GM21381 (cell line): ENCODE data around the gene FOXRED2.
A peak's percentile ranks its signal among the peaks of the same experiment; 100 is the strongest.
"Not testable (repeated sequence)": the region's sequence is repeated elsewhere in the genome, so short reads cannot be mapped to it uniquely, and the experiment has no call there.

Source experiments
- ATAC-seq: cut with Tn5 transposase; IDR thresholded peaks from one replicate; pipeline ENCODE4 v1.9.1; 2021; ENCODE audit warnings: mild to moderate bottlenecking, moderate library complexity; ENCODE audit not compliant: unreplicated experiment

FOXRED2 gene

DNA sequence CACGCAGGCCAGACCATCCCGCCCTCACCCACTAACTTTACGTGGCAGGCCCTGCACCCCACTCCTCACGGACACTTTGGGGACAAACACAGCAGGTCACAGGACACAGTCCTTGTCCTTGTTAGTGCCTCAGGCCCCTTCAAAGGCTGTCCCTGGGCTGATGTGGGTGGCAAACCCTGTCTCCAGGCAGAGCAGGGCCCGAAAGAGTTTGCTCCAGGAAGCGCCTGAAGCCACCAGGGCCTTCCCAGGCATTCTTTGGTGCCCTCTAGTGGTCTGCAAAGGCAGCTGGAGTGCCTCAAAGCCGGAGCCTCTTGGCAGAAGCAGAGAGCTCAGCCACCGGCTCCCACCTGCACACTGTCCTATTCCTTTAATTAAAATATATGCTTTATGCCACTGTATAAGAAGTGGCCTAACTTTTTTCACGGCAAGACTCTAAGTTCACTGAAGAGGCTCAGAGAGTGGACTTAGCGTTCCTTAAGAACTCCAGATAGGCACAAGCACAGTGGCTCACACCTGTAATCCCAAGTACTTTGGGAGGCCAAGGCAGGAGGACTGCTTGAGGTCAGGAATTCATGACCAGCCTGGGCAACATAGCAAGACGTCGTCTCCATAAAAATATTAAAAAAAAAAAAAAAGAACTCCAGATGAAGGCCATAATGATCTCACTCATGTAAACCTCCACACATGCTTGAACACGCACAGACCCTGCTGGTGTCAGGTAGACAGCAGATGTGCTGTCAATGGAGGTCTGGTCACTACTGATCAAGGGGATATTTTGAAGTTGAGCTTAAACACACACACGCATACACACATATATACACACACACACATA lies 36.5 kb downstream of the FOXRED2 start:
- ATAC-seq = no peak

DNA sequence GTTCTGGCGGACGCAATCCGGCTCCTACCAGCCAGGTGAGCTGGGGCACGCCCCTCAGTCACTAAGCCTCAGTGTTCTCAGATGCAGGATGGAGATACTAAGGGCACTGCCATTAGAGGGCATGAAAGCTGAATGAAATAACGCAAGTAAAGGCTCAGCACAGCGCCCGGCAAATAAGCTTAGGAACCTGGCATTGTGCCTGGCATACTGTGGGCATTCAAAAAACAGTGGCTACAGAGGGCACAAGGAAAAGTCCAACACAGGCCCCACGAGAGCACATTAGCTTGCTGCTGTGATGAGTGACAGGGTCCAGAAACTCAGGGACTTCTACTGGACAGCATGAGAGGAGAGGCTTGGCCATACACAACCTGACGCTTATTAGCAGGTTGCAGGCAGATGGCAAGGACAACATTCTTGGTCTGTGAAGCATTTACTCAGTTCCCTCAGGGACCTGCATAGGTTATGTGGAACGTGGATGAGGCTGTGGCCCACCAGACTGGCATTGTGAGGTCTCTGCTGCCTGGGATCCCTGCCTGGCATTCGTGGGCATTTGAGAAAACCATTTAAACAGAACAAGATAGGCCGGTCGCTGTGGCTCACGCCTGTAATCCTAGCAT lies 37.6 kb downstream of the FOXRED2 start:
- ATAC-seq = no peak

DNA sequence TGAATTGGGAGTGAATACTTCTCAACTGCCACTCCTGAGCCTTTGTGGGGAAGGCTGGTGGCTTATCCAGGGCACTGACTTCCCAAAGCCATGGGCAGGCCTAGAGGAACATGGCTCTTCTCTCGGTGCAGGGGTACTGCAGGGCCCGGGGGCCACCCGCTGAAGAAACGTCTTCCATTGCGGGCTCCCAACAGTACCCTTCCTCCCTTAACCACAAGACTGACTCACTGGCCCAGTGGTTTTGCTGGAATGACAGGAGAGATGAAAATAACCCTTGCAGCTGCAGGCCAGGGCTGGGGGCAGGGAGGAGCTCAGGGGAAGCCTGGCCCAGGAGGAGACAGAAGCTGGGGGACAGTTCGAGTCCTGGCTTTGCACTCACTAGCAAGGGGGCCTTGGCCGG lies 38.9 kb downstream of the FOXRED2 start:
- no peak for ATAC-seq

DNA sequence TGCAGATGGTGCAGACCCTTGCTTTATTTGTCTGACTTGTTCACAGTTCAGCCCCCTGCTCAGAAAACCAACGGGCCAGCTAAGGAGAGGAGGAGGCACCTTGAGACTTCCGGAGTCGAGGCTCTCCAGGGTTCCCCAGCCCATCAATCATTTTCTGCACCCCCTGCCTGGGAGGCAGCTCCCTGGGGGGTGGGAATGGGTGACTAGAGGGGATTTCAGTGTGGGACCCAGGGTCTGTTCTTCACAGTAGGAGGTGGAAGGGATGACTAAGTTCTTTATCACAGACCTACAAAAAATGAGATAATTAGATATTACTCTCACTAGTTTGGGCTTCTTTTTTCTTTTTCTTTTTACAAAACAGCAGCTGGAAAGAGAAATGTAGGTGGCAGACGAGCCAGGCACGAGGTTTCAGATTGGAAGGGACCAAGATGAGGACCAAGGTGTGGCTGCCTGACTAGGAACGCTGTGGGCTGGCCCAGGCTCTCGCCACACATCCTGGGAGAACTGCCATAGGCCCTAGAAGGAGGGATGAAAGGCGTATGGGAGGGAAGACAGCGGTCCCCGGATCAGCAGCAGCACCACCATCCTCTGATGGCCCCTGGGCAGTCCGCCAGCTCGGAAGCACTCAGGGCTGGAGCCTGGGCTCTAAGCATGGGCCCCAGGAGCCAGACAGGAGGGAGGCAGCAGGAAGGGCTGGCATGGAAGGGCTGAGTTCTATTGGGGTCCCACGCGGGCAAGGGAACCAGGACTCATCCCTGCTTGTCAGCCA lies 39.6 kb downstream of the FOXRED2 start:
- no peak for ATAC-seq

DNA sequence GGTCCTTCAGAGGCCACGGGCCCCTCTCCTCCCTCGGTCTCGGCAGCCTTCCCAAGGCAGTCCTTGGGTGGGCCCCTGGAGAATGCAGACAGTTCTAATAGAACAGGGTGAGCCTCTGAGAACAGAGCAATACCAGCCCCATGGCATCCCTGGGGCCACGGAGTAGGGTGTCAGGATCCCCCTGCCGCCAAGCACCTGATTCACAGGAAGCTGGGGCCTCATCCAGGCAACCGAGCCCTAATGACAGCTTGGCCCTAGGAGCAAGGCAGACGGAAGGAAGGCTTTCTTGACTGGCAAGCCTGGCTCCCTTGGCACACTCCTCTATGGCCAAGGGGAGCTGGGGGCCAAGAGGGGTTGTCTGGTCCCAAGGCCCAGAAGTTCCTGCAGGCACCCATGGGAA lies 40.6 kb downstream of the FOXRED2 start:
- ATAC-seq = no peak

DNA sequence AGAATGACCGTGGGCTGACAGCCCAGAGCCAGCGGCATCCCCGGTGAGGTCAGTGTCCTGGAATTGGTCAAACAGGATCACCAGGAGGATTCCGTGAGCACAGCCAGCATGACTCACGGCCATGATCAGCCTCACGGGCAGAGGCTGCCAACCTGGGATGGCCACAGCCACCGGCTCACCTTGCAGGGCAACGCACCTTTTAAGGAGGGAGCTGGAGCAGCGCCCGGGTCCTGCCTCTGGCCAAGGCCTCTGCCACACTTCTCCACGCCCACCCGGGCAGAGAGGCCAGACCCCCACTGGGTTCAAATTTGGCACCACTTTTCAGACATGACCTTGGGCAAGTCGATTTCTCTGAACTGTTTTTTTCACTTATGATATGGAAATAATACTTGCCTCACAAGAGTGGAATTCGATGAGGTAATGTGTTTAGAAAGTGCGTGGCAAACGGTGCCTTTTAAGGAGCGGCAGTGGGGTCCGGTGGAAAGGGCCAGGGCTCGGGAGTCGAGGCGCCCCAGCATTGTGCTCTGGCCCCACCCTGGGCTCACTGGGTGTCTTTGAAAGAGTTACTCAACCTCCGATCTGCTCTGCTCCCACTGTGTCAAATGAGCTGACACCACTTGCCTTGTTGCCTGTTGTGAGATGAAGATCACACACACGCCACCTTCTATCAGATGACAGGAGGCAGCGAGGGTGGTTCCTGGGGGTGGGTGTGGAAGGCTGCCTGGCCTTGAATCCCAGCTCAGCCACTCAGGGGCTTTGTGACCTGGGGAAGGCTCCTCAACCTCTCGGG lies 41.4 kb downstream of the FOXRED2 start:
- no peak for ATAC-seq

DNA sequence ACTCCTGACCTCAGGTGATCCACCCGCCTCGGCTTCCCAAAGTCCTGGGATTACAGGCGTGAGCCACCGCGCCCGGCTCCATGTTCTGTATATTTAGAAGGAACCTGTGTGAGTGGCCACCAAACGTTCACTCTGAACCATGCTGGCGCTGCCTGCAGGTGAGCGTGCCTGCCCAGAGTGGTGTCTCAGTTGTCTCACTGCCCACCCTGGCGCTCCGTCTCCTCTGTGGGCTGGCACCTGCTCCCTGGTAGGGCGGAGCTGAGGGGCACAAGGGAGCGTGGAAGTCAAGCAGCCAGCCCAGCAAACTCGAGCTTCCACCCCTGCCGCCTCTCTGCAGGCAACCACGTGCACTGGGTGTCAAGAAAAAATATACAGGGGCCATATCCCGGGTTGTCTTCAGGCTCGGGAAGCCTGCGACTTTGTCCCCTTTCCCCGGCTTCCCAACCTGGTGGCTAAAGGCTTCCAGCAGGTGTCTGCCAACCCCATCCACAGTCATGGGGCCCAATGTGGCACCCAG lies 42.1 kb downstream of the FOXRED2 start:
- ATAC-seq = no peak

DNA sequence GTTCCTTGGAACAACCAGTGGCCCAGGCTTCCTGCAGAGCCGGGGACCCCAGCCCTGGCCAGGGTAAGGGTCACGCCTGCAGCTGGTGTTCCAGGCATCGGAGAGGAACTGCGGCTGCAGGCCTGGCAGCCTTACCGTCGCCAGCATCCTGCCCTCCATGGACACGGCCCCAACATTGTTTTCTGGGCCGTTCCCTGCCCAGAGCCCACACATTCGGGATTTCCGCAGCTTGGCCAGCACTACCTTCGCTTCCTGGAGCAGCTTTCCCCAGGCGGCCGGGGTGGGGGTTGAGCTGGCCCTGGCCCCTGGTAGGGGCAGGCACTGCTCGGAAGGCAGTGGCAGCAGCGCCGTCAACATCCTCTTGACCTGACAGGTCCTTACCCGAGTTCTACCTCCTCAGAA lies 43.1 kb downstream of the FOXRED2 start:
- ATAC-seq = no peak

DNA sequence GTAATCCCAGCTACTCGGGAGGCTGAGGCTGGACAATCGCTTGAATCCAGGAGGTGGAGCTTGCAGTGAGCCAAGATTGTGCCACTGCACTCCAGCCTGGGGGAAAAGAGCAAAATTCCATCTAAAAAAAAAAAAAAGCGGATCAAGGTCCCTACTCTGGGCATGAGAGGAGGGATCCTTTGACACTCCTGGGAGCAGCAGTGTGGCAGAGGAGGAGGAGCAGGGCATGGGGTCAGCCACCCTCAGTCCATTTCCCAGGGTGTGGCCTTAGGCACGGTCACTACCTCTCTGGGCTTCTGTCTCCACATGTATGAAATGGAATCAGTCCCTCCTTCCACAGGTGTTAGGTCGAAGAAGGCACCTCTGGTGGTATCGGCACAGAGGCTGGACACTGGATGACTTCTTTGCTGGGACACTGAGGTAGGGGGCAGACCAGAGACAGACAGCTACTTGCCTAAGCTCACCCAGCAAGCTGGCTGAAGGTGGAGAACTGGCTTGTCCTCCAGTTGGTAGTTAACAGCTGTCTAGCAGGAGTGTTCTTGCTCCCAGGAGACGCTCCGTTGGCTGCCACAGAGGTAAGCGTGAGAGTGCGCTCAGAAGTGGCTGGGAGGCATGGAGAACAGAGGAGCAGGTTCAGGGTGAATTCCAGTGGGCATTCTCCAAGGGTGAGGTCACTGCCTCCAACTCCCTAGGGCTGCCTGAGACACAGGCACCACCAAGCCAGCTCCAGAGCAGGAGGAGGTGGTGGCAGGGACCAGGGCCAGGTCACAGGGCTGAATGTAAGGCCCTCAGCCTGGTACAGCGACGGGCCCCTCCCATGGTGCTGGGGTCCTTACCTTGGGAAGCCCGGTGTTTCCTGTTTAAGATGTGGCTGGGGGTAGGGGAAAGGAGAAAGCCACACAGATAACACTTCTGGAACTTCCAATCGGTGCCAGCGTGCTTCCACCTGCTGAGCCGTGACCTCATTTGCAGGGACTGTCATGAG lies 44.9 kb downstream of the FOXRED2 start:
- no peak for ATAC-seq

DNA sequence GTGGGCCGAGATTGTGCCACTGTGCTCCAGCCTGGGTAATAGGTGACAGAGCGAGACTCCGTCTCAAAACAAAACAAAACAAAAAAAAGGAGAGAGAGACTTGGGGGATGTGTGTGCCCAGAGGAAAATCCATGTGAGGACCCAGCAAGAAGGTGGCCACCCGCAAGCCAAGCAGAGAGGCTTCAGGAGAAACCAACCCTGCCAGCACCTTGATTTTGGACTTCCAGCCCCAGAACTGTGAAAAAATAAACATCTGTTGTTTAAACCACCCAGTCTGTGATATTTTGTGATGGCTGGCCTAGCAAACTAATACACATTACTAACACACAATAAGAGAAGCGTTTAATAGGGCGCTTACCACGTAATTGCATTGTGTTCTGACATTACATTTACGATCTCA lies 46.6 kb downstream of the FOXRED2 start:
- ATAC-seq = no peak

DNA sequence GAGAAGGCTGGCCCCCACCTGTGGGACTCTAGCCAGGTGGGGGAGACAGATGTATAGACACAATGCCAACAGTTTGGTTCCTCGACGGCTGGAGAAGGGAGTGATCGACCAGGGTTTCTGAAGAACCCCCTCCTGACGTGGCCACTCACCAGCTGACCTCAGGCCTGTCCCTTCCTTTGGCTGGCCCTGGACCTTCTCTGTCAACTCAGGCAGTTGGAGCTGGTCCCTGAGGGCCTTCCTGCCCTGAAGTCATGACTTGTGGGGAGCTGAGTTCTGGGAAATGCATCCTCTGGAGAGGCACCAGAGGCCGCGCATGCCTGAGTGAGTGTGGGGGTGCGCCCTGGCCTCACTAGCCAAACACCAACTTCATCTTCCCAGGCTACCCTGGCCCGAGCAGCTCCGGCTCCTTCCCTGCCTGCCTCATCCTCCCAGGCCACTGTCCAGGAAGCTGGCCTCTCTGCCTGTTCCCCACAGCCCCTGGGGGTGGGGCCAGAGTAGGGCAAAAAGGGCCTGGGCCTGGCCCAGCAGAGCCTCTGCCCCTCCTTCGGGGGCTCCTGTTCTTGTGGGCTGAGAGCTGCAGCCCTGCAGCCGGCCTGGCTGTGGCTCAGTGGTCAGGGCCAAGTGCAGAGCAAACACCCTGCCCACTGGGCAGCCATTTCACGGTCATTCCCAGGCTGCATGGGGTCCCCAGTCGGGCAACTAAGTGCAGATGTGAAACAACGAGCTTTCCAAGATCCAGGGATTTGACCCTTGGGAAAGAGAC lies 49.0 kb downstream of the FOXRED2 start:
- ATAC-seq = no peak

DNA sequence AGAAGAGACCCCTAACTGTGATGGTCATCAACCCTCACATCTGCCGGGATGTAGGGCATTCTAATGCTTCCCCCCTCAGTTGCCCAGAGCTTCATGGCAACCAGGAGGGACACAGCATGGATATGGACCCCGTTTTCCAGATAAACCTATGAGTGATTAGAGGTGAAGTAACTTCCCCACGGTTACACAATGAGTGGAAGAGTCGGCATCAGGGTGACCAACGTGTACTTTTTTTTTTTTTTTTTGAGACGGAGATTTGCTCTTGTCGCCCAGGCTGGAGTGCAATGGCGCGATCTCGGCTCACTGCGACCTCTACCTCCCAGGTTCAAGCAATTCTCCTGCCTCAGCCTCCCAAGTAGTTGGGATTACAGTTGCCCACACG lies 50.4 kb downstream of the FOXRED2 start:
- no peak for ATAC-seq

DNA sequence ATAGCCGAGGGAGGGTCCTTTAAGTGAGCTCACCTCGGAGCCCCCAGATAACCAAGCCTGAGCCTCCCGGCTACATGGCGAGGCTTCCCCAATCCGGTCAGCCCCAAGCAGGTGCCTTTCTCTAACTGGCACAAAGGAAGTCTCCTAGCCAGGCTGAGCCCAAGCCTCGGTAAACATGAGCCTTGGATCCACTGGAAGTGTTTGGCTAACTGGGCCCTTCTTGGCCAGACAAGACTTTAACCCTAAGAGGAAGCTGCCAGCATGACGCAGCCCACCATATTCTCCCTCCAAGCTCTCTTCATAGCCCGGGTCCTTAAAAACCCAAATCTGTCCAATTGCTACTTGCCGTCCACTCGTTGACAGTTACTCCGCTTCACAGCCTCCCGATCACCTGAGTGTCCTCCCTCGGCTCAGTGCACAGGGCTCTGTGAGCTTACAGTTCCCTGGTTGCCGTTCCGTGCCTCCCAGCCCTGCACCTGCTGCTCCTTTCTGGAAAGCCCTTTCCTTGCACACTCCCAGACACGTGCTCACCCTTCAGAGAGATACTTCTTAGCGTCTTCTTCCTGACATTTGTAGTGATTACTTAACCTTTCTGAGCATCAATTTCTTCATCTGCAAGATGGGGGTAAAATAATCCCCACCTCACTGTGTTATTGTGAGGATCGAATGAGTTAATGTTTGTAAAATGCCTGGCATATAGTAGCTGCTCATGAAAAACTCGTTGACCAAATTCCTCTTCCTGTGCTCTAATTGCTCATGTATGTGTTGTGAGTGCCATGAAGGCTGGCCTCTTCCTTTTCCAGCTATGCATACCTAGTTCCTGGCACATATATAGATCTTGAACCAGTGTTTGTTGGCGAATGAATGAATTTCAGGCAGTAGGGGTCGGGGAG lies 51.0 kb downstream of the FOXRED2 start:
- no peak for ATAC-seq

DNA sequence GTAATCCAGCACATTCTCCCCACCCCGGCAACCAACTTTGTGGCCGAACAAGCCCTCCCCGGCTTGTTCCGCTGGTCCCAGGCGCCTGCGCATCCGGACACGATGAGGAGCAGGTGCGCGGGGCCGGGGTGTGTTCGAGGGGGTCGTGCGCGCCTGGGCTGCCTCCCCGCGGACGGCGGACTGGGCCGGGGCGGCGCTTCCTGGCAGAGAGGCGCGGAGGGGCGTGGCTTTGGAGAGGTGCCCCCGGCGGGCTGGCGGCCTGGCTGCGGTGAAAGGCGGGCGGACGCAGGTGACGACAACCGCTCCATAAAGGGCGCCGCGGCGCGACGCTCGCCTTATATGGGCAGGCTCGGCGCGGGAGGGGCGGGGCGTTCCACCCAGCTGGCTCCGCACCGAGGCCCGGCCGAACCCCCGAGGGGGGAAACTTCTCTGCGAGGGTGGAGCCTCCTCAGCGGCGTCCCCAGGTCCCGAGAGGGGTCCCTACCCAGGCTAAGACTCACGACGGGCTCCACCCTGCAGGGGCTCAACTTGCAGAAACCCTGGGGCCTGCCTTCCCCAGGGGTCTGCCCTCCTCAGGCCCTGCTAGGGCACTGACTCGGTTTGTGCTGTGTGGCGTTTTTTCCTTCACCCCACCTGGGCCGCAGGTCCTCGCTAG lies 51.8 kb downstream of the FOXRED2 start:
- peak; percentile 44 for ATAC-seq

DNA sequence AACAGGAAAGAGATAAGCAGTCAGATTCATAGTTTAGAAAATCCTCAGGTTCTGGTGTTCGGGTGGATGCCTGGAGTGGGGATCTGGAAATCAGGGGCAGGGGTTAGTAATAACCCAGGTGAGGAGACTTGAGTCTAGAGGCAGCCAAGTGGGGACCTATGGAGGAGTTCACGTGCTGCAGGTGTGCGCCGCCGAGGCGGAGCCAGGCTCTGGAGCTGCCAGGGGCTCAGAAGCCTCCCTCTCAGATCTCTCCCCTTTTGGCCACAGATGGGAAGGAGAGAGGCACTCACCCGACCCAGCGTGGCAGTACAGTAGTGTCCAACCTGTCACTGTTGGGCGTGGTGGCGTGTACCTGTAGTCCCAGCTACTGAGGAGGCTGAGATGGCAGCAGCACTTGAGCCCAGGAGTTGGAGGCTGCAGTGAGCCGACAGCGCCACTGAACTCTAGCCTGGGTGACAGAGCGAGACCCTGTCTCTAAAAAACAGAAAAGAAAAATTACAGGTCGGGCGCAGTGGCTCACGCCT lies 52.9 kb downstream of the FOXRED2 start:
- ATAC-seq = no peak

DNA sequence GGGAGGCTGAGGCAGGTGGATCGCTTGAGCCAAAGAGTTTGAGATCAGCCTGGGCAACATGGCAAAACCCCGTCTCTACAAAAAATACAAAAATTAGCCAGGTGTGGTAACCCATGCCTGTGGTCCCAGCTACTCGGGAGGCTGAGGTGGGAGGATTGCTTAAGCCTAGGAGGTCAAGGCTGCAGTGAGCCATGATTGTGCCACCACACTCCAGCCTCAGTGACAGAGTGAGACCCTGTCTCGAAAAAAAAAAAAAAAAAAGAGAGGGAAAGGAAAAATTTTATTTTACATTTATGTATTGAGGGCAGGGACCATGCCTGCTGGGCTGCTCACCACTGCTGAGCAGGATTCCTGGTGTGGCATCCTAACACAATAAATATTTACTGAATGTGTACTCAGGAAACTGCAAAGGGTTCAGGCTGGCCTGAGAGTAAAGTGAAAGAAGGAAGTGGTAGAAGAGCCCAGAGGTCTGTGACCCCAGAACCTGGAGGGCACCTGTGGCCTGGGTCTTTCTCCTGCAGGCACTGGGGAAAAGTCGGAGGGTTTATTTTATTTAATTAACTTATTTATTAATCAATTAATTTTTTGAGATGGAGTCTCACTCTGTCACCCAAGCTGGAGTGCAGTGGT lies 53.7 kb downstream of the FOXRED2 start:
- ATAC-seq = not testable (repeated sequence)
